Tibial artery (tissue), 4 donors: ENCODE data around the gene MFRP.

Experiments used
- DNase-seq, 2 donors: peaks; one replicate each; pipeline ENCODE4 v3.0.0-alpha.2; 2019
- H3K27ac ChIP-seq, 2 donors: fragments of 200-600 bp; sonication (generic) in 1 of 2; 1 replicate in 1 of 2; 2 replicates in 1 of 2; pipeline ENCODE4 v1.5.1; 2018 to 2019; ENCODE audit warnings: mild to moderate bottlenecking in 1 of 2
- H3K27me3 ChIP-seq, 2 donors: fragments of 200-600 bp; sonication (generic) in 1 of 2; one replicate each; pipeline versions ENCODE4 v1.5.1 to v1.6.0; 2016 to 2019
- H3K36me3 ChIP-seq, 3 donors: fragments of 200-600 bp; sonication (generic) in 2 of 3; one replicate each; pipeline ENCODE4 v1.5.1; 2016 to 2019; ENCODE audit warnings: mild to moderate bottlenecking in 2 of 3
- H3K4me1 ChIP-seq, 4 donors: fragments of 200-600 bp; sonication (generic) in 2 of 4; 1 replicate in 3 of 4; 2 replicates in 1 of 4; pipeline ENCODE4 v1.5.1; 2016 to 2019
- H3K4me3 ChIP-seq, 2 donors: fragments of 200-600 bp; sonication (generic) in 1 of 2; 1 replicate in 1 of 2; 2 replicates in 1 of 2; pipeline ENCODE4 v1.5.1; 2018 to 2019; ENCODE audit warnings: mild to moderate bottlenecking in 2 of 2
- H3K9me3 ChIP-seq, 3 donors: fragments of 200-600 bp; sonication (generic) in 1 of 3; one replicate each; pipeline ENCODE4 v1.5.1; 2016 to 2019
- intact Hi-C: fragments of 100-400 bp; cut with DNase I; formaldehyde crosslinking; loops from one replicate; pipeline ENCODE4 v1.15.0; 2023; ENCODE audit warnings: low total_unique reads
- TF ChIP-seq, protein P1 (sequence below), 2 experiments: fragments of 200-600 bp in 1 of 2; fragments of 450-650 bp in 1 of 2; IDR thresholded peaks; one replicate each; pipeline ENCODE4 v1.5.1; 2017 to 2019; ENCODE audit warnings: antibody characterized with exemption in 2 of 2, mild to moderate bottlenecking in 1 of 2, moderate library complexity in 1 of 2

MFRP gene

DNA sequence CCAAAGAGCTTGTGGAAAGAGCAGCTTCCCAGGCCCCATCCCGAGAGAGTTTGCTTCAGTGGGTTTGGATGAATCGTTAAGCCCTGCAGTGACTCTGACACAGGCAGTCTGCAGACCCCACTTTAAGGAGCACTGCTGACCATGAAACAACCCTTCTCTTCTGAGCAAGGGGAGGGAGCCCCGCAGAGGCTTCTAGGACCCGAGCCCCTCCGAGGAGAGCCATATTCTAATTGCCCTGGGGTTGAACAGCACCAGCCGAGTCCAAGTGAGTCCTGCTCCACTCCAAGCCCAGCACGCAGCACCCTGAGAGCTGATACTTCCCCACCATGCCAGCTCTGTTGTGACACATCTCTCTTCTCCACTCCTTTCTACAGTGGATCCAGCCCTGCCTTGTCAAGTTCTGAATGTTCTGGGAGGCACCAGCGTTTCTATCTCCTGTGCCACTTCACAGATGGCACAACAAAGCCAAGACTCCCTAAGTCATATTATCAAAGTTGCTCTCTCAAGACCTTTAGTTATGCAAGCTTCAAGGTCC is 24.6 kb upstream of the MFRP start:
- TF ChIP-seq, protein P1, sequence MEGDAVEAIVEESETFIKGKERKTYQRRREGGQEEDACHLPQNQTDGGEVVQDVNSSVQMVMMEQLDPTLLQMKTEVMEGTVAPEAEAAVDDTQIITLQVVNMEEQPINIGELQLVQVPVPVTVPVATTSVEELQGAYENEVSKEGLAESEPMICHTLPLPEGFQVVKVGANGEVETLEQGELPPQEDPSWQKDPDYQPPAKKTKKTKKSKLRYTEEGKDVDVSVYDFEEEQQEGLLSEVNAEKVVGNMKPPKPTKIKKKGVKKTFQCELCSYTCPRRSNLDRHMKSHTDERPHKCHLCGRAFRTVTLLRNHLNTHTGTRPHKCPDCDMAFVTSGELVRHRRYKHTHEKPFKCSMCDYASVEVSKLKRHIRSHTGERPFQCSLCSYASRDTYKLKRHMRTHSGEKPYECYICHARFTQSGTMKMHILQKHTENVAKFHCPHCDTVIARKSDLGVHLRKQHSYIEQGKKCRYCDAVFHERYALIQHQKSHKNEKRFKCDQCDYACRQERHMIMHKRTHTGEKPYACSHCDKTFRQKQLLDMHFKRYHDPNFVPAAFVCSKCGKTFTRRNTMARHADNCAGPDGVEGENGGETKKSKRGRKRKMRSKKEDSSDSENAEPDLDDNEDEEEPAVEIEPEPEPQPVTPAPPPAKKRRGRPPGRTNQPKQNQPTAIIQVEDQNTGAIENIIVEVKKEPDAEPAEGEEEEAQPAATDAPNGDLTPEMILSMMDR (IDR thresholded peaks at IDR 0.05), result no peak
- Histone ChIP-seq H3K9me3 (no peaks in the 10 kb centered on the region), H3K27me3 (no peaks in the 10 kb centered on the region), H3K4me1 (peaks cover 0 to 83% (median 64%) of the 10 kb centered on the region in 4 donors), H3K27ac (peak overlapping the region; percentile 49 to 56), H3K36me3 (no peaks in the 10 kb centered on the region), H3K4me3 (no peak overlapping the region)
- intact Hi-C loops, result no loop called here
- DNase-seq, result no peak

DNA sequence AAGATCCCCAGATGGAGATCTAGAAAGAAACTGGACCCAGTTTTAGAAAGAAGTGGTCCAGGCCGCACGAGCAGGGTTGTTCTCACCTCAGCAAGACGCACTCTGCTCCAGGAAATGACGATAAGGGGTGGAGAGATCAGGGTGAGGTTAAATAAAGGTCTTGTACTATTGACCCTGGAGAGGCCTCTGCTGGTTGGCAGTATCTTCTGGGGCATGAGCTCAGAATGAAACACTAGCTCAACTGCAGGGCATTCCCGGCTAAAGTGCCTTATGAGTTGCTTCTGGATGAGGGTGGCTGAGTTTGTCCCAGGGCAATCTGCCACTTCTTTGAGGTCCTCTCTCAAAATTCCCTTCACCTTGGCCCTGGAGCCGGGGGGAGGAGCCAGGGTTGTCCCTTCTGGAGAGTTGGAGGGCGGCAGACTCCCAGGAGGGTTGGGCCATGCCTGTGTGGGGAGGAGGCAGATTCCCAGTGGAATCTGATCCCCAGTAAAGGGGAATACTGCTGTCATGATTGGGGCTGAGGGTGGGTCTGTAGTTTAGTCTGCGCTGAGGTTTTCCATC is 24.1 kb upstream of the MFRP start:
- Histone ChIP-seq H3K36me3 (no peaks in the 10 kb centered on the region), H3K27ac (peak overlapping the region; percentile 49 to 56), H3K9me3 (no peaks in the 10 kb centered on the region), H3K4me3 (no peak overlapping the region), H3K4me1 (peaks cover 0 to 83% (median 60%) of the 10 kb centered on the region in 4 donors), H3K27me3 (no peaks in the 10 kb centered on the region)
- intact Hi-C loops, result no loop called here
- TF ChIP-seq, protein P1 (IDR thresholded peaks at IDR 0.05), result no peak
- peak in 1 of 2 donors; percentile 87 for DNase-seq

DNA sequence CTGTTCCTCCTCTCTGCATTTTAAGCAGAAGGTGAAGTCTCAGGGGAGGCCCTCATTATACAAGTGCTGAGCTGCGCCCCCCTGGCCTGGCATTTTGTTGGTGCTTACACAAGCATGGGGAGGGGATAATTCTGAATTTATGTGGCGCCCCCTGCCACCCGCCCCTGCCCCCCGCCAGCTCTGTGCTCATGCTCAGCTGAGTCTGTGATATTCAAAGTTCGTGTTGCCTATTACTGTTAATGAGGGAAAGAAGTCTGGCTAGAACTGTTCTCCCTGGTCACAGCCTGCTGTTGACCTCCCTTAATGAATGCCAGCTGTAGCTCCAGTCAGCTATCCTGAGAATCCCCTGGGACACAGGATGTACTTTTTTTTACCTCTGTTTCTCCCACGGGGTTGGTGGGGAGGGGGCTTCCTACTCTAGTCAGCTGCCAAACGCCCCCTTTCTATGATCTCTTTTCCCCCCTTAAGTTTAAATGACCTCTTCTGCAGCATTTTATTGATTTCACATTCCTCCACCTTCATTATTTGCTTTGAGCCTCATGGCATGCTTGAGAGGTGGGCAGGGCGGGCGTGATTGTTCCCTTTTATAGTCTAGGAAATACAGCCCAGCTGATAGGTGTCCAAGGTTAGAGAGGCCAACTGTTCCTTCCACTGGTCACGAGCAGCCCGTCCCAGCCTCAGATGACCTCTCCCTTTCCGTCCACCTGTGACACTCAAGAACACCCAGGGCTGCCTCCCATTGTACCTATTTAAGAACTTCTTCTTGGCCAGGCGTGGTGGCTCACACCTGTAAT is 22.8 kb upstream of the MFRP start:
- intact Hi-C loops, result no loop called here
- H3K36me3 ChIP-seq, result no peaks in the 10 kb centered on the region
- H3K9me3 ChIP-seq, result no peaks in the 10 kb centered on the region
- H3K27ac ChIP-seq, result peak overlapping the region in 1 of 2 donors; percentile 56
- H3K27me3 ChIP-seq, result no peaks in the 10 kb centered on the region
- no peak for DNase-seq
- TF ChIP-seq, protein P1 (IDR thresholded peaks at IDR 0.05), result no peak
- H3K4me3 ChIP-seq, result no peak overlapping the region
- peaks cover 0 to 83% (median 60%) of the 10 kb centered on the region in 4 donors for H3K4me1 ChIP-seq

DNA sequence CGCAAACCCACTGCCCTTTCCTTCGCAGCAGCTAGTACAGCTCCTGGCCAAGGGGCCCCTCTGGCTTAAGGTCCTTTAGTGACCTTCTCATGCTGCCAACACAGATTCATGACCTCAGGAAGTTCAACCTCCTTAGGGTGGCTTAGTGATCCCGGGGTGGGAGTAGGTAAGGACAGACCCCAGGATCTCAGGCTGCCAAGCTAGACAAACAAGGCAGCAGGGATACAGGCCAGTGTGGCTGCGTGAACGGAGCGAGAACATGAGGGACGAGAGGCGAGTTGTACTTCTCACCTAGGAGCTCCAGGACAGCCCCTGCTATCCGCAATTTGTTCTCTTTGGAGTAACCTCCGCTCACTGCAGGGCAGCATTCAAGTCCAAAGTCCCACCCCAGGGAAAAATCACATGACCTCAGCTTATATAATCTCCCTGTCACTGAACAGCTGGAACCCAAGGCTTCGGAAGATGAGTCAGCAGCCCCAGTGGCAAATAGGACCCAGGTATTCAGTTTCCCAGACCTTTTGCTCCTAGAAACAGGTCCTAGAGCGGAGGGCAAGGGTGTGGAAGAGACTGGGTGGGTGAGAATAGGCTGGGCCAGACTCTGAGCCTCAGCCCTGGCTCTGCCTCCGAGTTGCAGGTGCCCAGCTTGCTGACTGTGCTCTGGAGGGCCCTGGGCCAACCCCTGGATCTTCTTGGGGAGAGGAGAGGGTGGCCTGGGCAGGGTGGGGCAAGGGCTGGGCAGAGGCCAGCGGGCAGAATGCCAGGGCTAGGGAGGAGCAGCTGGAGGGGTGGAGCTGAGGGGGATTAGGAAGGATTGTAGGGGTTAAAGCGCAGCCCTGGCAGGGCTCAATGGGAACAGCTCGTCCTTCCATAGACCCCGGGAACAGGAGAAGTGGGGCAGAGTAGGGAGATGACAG is 21.9 kb upstream of the MFRP start:
- Histone ChIP-seq H3K27me3 (no peaks in the 10 kb centered on the region), H3K27ac (peak overlapping the region in 1 of 2 donors; percentile 29), H3K36me3 (no peaks in the 10 kb centered on the region), H3K9me3 (no peaks in the 10 kb centered on the region), H3K4me3 (no peak overlapping the region), H3K4me1 (peaks cover 0 to 91% (median 63%) of the 10 kb centered on the region in 4 donors)
- TF ChIP-seq, protein P1 (IDR thresholded peaks at IDR 0.05), result no peak
- DNase-seq, result peak in 1 of 2 donors; percentile 72
- intact Hi-C loops, result no loop called here

DNA sequence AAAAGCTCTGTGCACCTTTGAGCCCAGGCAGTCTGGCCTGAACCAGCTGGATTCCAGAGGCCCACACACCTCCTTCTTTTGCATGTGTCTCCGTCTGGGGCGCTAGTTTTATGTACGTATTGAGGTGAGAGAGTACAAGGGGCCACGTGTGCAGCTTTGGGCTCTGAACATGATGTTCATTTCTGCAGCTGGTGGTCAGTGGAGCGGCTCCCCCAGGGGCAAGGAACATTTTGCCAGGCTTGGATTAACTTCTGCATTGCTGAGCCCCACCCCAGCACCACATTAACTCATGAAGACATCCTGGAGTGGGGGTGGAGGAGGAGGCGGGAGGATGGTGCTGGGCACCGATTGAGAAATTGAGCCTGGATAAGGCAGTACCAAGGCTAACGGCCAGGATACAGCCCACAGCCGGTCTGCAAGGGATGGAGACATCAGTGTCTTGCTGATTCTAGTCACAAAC is 21.2 kb upstream of the MFRP start:
- TF ChIP-seq, protein P1 (IDR thresholded peaks at IDR 0.05), result no peak

More for the DNA sequence above, 21.2 kb upstream of the MFRP start:
- Histone ChIP-seq H3K4me3 (no peak overlapping the region), H3K4me1 (peaks cover 0 to 97% (median 69%) of the 10 kb centered on the region in 4 donors), H3K27ac (peak overlapping the region in 1 of 2 donors; percentile 29), H3K27me3 (no peaks in the 10 kb centered on the region), H3K36me3 (no peaks in the 10 kb centered on the region), H3K9me3 (no peaks in the 10 kb centered on the region)
- intact Hi-C loops, result no loop called here
- no peak for DNase-seq
